AML-193 (cell line): ENCODE measurements around the gene PGLYRP4.

Experiments
- DNase-seq, 2 experiments: peaks; one replicate each; lab custom pipeline; 2025; lab: John Stamatoyannopoulos, UW

PGLYRP4 gene

DNA sequence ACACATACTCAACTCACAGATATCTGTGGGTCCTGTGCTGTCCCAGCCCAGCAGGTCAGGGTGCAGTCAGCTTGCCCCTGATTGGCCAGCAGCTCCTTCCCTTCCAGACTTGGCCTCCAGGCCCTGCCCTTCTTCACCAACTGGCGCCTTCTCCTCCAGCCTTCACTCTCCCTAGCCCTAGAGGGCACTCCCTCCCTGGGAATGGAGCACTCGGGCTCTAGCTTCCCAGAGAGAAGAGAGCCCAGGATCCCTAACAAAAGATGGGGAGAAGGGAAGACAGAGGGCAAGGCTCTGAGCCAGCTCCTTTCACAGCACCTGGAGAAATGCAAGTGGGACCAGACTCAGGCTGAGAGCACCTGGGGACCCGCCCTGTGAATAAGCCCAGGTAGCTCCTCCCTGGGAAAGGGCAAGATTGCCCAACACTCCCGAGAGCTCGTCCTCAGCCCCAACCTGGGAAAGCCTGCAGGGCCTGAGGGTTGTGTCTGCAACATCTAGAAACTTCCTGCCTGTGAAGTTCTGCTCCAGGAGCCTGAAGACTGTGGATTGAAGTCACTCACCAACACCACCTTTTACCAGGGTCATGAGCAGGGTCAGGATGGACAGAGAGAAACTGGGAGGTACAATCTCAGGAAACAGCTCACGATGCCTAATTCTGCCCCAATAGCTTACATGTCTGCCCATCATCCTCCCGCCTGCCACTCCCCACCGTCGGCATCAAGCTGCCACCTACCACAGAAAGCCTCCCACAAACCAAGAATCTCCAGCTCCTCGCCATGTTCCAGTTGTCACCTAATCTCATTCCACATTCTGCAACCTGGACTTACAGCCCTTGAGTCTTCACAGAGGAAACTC lies at the start of gene PGLYRP4:
Gene PGLYRP4, minus strand, starts transcription at position 331 of the 852 bp plus-strand sequence. CDS start 909 bp downstream, outside the sequence.
- DNase-seq = no peak

- no peak for DNase-seq
Measured at GRCh38 chr1:153397924-153398651, 49.4 kb upstream of the PGLYRP4 start.

- no peak for DNase-seq
Measured at GRCh38 chr1:153397051-153397923, 48.6 kb upstream of the PGLYRP4 start.

- DNase-seq = no peak
Measured at GRCh38 chr1:153396461-153396860, 47.8 kb upstream of the PGLYRP4 start.

GRCh38 chr1:153395776-153396175 lies 47.1 kb upstream of the PGLYRP4 start:
- no peak for DNase-seq

- DNase-seq = no peak
Measured at GRCh38 chr1:153395136-153395685, 46.6 kb upstream of the PGLYRP4 start.

- no peak for DNase-seq
Measured at GRCh38 chr1:153394391-153394790, 45.8 kb upstream of the PGLYRP4 start.

DNA sequence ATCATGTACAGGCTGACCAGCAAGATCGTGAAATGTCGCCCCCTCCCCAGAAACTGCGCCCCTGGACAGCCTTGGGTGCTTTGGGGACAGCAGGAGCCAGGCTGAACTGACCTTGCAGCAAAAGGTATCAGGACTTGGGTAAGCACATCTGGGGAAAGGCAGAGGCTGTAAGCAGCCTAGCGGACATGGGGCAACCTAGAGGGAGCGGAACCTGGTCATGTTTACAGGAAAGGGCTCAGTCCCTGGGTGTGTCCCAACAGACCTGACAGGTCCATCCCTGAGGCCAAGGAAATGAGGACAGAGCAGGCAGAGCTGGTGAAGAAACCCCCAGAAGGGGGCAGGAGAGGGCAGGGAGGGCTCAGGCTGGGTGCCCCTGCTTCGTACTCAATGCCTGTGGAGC lies 45.3 kb upstream of the PGLYRP4 start:
- no peak for DNase-seq

DNA sequence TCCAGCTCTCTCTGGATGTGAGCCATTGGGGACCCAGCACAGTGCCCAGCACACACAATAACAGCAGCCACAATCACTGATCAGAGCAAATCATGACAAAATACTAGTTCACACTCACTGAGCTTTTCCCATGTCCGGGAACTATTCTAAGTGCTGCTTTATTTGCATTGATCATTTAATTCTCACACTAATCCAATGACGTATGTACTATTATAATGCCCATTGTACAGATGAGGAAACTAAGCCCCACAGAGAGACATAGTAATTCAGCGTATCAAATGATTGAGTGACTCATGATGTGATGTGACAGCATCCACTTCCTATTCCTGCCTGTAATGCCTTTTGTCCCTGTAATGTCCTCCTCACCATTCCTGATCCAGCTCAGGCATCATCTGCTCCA lies 44.2 kb upstream of the PGLYRP4 start:
- DNase-seq = no peak

GRCh38 chr1:153392258-153392657 lies 43.6 kb upstream of the PGLYRP4 start:
- no peak for DNase-seq

DNA sequence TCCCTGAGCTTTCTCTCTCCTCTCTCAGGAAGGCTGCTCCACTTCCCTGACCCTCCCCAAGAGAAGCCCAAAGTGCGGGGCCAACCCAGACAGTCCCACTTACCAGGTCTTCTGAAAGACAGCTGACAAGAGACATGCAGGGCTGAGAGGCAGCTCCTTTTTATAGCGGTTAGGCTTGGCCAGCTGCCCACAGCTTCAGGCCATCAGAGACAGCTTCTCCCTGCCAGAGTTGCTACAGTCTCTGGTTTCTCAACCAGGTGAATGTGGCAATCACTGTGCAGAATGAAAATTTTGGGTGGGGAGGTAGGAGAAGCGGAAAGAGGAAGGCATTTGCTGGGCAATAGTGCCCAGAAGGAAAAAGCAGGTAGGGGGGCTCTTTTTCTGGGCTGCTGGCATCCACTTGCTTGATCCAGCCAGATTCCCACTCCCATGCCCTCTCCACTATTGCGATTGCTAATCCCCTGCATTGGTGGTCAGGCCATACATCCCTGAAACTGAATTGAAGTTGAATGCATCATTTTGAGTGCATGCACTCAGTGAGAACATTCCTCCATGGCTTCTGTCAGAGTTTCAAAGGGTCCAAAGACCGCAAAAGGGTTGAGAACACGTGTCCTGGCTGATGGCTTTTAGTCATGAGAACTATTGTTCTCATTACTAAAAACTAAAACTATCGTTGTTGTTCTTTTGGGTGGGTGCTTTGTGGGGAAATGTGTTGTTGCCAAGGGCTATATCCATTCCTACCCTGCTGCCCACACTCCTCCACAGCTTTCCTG lies 42.5 kb upstream of the PGLYRP4 start, which contains the start of gene S100A8:
Gene S100A8, minus strand, starts transcription at position 136 of the 773 bp plus-strand sequence. CDS start 538 bp downstream, outside the sequence.
- DNase-seq = peak; percentile 91 to 92

- DNase-seq = peak; percentile 35 to 49
Measured at GRCh38 chr1:153389973-153390879, 41.6 kb upstream of the PGLYRP4 start.

DNA sequence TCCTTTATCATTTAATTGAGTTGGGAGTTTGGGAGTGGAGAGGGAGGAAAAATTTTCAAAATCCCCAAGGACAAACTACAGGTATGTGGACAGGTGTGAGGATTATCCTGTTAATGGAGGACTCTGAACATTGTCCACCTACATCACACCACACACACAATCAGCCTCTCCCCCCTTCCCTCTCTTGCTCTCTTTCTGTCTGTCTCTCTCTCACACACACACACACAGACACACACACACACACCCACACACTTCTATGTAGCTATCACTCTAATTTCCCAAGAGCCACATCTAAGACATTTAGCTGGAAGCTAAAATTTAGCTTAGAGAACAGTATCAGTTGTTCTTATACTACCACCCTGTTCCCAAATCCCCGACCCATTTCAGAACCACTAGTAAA lies 40.8 kb upstream of the PGLYRP4 start:
- DNase-seq = no peak

- DNase-seq = no peak
Measured at GRCh38 chr1:153387785-153388184, 39.1 kb upstream of the PGLYRP4 start.

- DNase-seq = no peak
Measured at GRCh38 chr1:153387001-153387400, 38.4 kb upstream of the PGLYRP4 start.

GRCh38 chr1:153386500-153386901 lies 37.9 kb upstream of the PGLYRP4 start:
- peak; percentile 96 to 98 for DNase-seq

GRCh38 chr1:153384958-153385580 lies 36.4 kb upstream of the PGLYRP4 start:
- DNase-seq = no peak

- no peak for DNase-seq
Measured at GRCh38 chr1:153380711-153381110, 32.1 kb upstream of the PGLYRP4 start.

DNA sequence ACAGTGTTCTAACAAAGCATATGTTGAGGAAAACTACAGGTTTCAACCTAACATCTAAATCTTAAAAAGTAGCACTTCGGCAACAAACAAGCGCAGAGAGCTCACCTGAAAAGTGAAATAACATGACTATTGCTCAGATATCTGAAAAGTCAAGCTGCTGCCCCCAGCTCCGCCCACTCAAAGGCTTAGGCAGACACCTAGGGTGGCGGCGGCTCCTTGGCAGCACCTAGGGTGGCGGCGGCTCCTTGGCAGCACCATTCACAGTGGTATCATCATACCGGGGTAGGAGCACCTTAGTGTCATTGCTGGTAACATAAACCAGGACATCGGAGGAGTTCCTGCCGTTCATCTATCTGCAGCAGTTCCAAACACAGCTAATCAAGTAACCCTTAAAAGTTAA lies 30.9 kb upstream of the PGLYRP4 start:
- DNase-seq = no peak
